H9 (cell line): ENCODE measurements around the gene L3HYPDH. TPM values are rescaled to one million over a fixed set of nuclear protein-coding genes. Genes with fewer than 3 reads are reported as not detected.

ENCODE experiments used
- DNase-seq: peaks from one replicate; pipeline ENCODE4 v3.0.0-alpha.2; 2017
- H2AFZ ChIP-seq: one replicate; pipeline ENCODE4 v1.6.1; 2013; ENCODE audit warnings: mild to moderate bottlenecking, low read length, control low read depth, moderate library complexity
- H2AK5ac ChIP-seq: 2 replicates; pipeline ENCODE4 v1.6.1; 2013; ENCODE audit warnings: low read length, control low read depth, mixed read lengths; ENCODE audit not compliant: insufficient read length
- H2BK120ac ChIP-seq: one replicate; pipeline ENCODE4 v1.6.1; 2013; ENCODE audit warnings: low read depth, mild to moderate bottlenecking, low read length, control low read depth, inconsistent platforms; ENCODE audit not compliant: poor library complexity, severe bottlenecking
- H2BK12ac ChIP-seq: 2 replicates; pipeline ENCODE4 v1.6.1; 2013; ENCODE audit warnings: low read length, control low read depth, mixed read lengths, low read depth; ENCODE audit not compliant: insufficient read length
- H2BK15ac ChIP-seq: 2 replicates; pipeline ENCODE4 v1.6.1; 2013; ENCODE audit warnings: low read depth, low read length, control low read depth
- H2BK20ac ChIP-seq: one replicate; pipeline ENCODE4 v1.6.1; 2013; ENCODE audit warnings: low read depth, mild to moderate bottlenecking, low read length, control low read depth, inconsistent platforms; ENCODE audit not compliant: poor library complexity, severe bottlenecking
- H2BK5ac ChIP-seq: 2 replicates; pipeline ENCODE4 v1.6.1; 2013; ENCODE audit warnings: low read length, control low read depth, mixed read lengths; ENCODE audit not compliant: insufficient read length
- H3K14ac ChIP-seq: 2 replicates; pipeline ENCODE4 v1.6.1; 2013; ENCODE audit warnings: low read length, control low read depth; ENCODE audit not compliant: insufficient read depth
- H3K18ac ChIP-seq: 2 replicates; pipeline ENCODE4 v1.6.1; 2013; ENCODE audit warnings: low read depth, mild to moderate bottlenecking, mixed read lengths, low read length, control low read depth; ENCODE audit not compliant: insufficient read length
- H3K23ac ChIP-seq: 2 replicates; pipeline ENCODE4 v1.6.1; 2013; ENCODE audit warnings: low read length, control low read depth, mixed read lengths, low read depth; ENCODE audit not compliant: insufficient read length
- H3K23me2 ChIP-seq: 2 replicates; pipeline ENCODE4 v1.6.1; 2013; ENCODE audit warnings: low read depth, mild to moderate bottlenecking, mixed read lengths, low read length, control low read depth; ENCODE audit not compliant: insufficient read length, poor library complexity, severe bottlenecking
- H3K27ac ChIP-seq: 2 replicates; pipeline ENCODE4 v1.5.1; 2013; ENCODE audit warnings: low read length, control low read depth, mixed read lengths, low read depth; ENCODE audit not compliant: insufficient read length
- H3K27me3 ChIP-seq: 2 replicates; pipeline ENCODE4 v1.6.1; 2013; ENCODE audit warnings: low read length, control low read depth, inconsistent platforms; ENCODE audit not compliant: insufficient read depth
- H3K4ac ChIP-seq: 2 replicates; pipeline ENCODE4 v1.6.1; 2013; ENCODE audit warnings: low read depth, mild to moderate bottlenecking, control low read depth, inconsistent platforms, low read length, moderate library complexity
- H3K4me1 ChIP-seq: 2 replicates; pipeline ENCODE4 v1.6.1; 2013; ENCODE audit warnings: low read length, control low read depth, inconsistent platforms; ENCODE audit not compliant: insufficient read depth
- H3K4me2 ChIP-seq: 2 replicates; pipeline ENCODE4 v1.6.1; 2013; ENCODE audit warnings: low read length, control low read depth, mixed read lengths; ENCODE audit not compliant: insufficient read length, insufficient read depth
- H3K56ac ChIP-seq: 2 replicates; pipeline ENCODE4 v1.6.1; 2013; ENCODE audit warnings: low read depth, mild to moderate bottlenecking, mixed read lengths, low read length, control low read depth; ENCODE audit not compliant: insufficient read length
- H3K79me1 ChIP-seq: 2 replicates; pipeline ENCODE4 v1.6.1; 2013; ENCODE audit warnings: low read depth, mild to moderate bottlenecking, moderate library complexity, low read length, control low read depth, inconsistent platforms; ENCODE audit not compliant: insufficient read depth, poor library complexity, severe bottlenecking
- H3K79me2 ChIP-seq: 2 replicates; pipeline ENCODE4 v1.6.1; 2013; ENCODE audit warnings: low read length, control low read depth, inconsistent platforms; ENCODE audit not compliant: insufficient read depth
- H3K9ac ChIP-seq: 2 replicates; pipeline ENCODE4 v1.6.1; 2013; ENCODE audit warnings: low read length, control low read depth, mixed read lengths; ENCODE audit not compliant: insufficient read length; ENCODE audit errors: extremely low read depth
- H3K9me3 ChIP-seq: one replicate; pipeline ENCODE4 v1.6.1; 2013; ENCODE audit warnings: low read depth, low read length, inconsistent platforms; ENCODE audit not compliant: control insufficient read depth
- H3T11ph ChIP-seq: one replicate; pipeline ENCODE4 v1.6.1; 2013; ENCODE audit warnings: mild to moderate bottlenecking, low read length, control low read depth, inconsistent platforms
- H4K20me1 ChIP-seq: one replicate; pipeline ENCODE4 v1.6.1; 2013; ENCODE audit not compliant: control insufficient read depth, insufficient read length, insufficient read depth
- H4K5ac ChIP-seq: 2 replicates; pipeline ENCODE4 v1.6.1; 2013; ENCODE audit warnings: low read depth, mild to moderate bottlenecking, mixed read lengths, low read length, control low read depth; ENCODE audit not compliant: insufficient read length
- H4K8ac ChIP-seq: replicated peaks from 2 replicates; pipeline ENCODE4 v1.6.1; 2013; ENCODE audit warnings: low read length, control low read depth, mixed read lengths, low read depth; ENCODE audit not compliant: insufficient read length
- H4K91ac ChIP-seq: 2 replicates; pipeline ENCODE4 v1.6.1; 2013; ENCODE audit warnings: low read depth, mild to moderate bottlenecking, moderate library complexity, mixed read lengths, low read length, control low read depth; ENCODE audit not compliant: insufficient read length
- H3K27ac Mint-ChIP-seq, 3 experiments: 2 replicates in 2 of 3; 3 replicates in 1 of 3; pipeline ENCODE4 v1.8.0; 2020 to 2021; ENCODE audit warnings: mixed read lengths in 3 of 3, mild to moderate bottlenecking in 1 of 3, moderate library complexity in 1 of 3
- H3K27me3 Mint-ChIP-seq: 2 replicates; pipeline ENCODE4 v1.8.0; 2021; ENCODE audit warnings: low read depth, mild to moderate bottlenecking, moderate library complexity, mixed read lengths
- H3K36me3 Mint-ChIP-seq, 3 experiments: 2 replicates in 2 of 3; 3 replicates in 1 of 3; pipeline ENCODE4 v1.8.0; 2020 to 2021; ENCODE audit warnings: low read depth in 3 of 3, mixed read lengths in 3 of 3; ENCODE audit not compliant: insufficient read depth in 1 of 3
- H3K4me1 Mint-ChIP-seq, 2 experiments: 2 replicates each; pipeline ENCODE4 v1.8.0; 2020; ENCODE audit warnings: mixed read lengths in 2 of 2
- H3K4me3 Mint-ChIP-seq, 2 experiments: 2 replicates in 1 of 2; 3 replicates in 1 of 2; pipeline ENCODE4 v1.8.0; 2020 to 2021; ENCODE audit warnings: mild to moderate bottlenecking in 2 of 2, mixed read lengths in 2 of 2, moderate library complexity in 1 of 2
- H3K9me3 Mint-ChIP-seq, 2 experiments: 2 replicates in 1 of 2; 3 replicates in 1 of 2; pipeline ENCODE4 v1.8.0; 2020; ENCODE audit warnings: mild to moderate bottlenecking in 2 of 2, mixed read lengths in 2 of 2, moderate library complexity in 1 of 2
- CTCF ChIP-seq: fragments of 200-600 bp; sonication (generic); conservative IDR thresholded peaks from 3 replicates; pipeline ENCODE4 v1.8.0; 2021; ENCODE audit warnings: antibody characterized with exemption, mild to moderate bottlenecking
- WGBS: extraction: QIAGEN DNeasy Blood & Tissue Kit; methylation state at CpG from one replicate; pipeline ENCODE4 v1.1.7; 2013; ENCODE audit warnings: missing lambda C conversion rate, low lambda C conversion rate, mixed read lengths; ENCODE audit not compliant: insufficient read length; ENCODE audit errors: extremely low coverage; 5-methylcytosine and 5-hydroxymethylcytosine counted together
- total RNA-seq: library from RNA; stranded (reverse); gene quantifications from 2 replicates; pipeline ENCODE4 v1.2.1, GENCODE V29; 2021

The L3HYPDH gene
- total RNA-seq, 1 experiment from 2014 or later = 15.7 TPM

GRCh38 chr14:59465316-59466135 is 18.7 kb downstream of the L3HYPDH start, which contains the start of gene GPR135:
TSS of gene GPR135 (minus strand) at chr14:59465380. CDS start at chr14:59465226, 154 bp downstream.
- Mint-ChIP-seq H3K4me3 (peak within 1 kb of the TSS; percentile 75 to 87), H3K9me3 (no peaks in the 10 kb centered on the region), H3K27ac (no peak within 1 kb of the TSS; a peak in 1 of 7 replicates), H3K36me3 (peaks cover 0 to 6% (median 0%) of the 10 kb centered on the region in 3 experiments; a peak in 3 of 7 replicates), H3K4me1 (peaks cover 9 to 12% of the 10 kb centered on the region in 2 experiments), H3K27me3 (peaks cover 25% of the 10 kb centered on the region)
- Histone ChIP-seq H3K4ac (no peak within 1 kb of the TSS), H3K9ac (peak within 1 kb of the TSS; percentile 32), H3K79me2 (no peaks in the 10 kb centered on the region), H4K91ac (no peak within 1 kb of the TSS), H2BK12ac (no peak within 1 kb of the TSS), H2BK20ac (no peak within 1 kb of the TSS), H4K8ac (no peak within 1 kb of the TSS), H3K14ac (no peak within 1 kb of the TSS), H3K9me3 (no peaks in the 10 kb centered on the region), H2BK120ac (no peak within 1 kb of the TSS), H4K5ac (no peak within 1 kb of the TSS), H3K4me2 (peak within 1 kb of the TSS; percentile 36), H3K4me1 (no peaks in the 10 kb centered on the region), H3K56ac (no peak within 1 kb of the TSS), H2AK5ac (no peak within 1 kb of the TSS), H3K79me1 (no peaks in the 10 kb centered on the region), H3K23ac (no peak within 1 kb of the TSS), H3K23me2 (peaks cover 12% of the 10 kb centered on the region), H3T11ph (no peak within 1 kb of the TSS), H3K18ac (no peak within 1 kb of the TSS), H4K20me1 (no peaks in the 10 kb centered on the region), H2AFZ (no peak within 1 kb of the TSS), H2BK5ac (no peak within 1 kb of the TSS), H3K27ac (no peak within 1 kb of the TSS), H2BK15ac (no peak within 1 kb of the TSS), H3K27me3 (peaks cover 3% of the 10 kb centered on the region; the same call in 1 of the 2 replicates)
- WGBS = no CpG with 5 or more reads among the region's 40 CpGs
- TF ChIP-seq CTCF = no peak
- no peak for DNase-seq
